B cell (primary cell): ENCODE measurements around the gene GATA6. TPM values are rescaled to one million over a fixed set of nuclear protein-coding genes. Genes with fewer than 3 reads are reported as not detected.
"Not testable (repeated sequence)": the region's sequence is repeated elsewhere in the genome, so short reads cannot be mapped to it uniquely, and the experiment has no call there.

Source experiments
- ATAC-seq: fragments of 200-7000 bp; cut with Tn5 transposase; one replicate; pipeline ENCODE4 v1.10.0; 2021; ENCODE audit warnings: low read depth, mild to moderate bottlenecking, moderate number of reproducible peaks, moderate library complexity
- CTCF ChIA-PET: fragments of 350-600 bp; sonication (Branson Sonifier 250); formaldehyde crosslinking; loops from one replicate; lab custom pipeline; 2021; ENCODE audit warnings: antibody characterized with exemption, inconsistent platforms; lab: Charles Lee
- POLR2A ChIA-PET: fragments of 350-600 bp; sonication (Branson Sonifier 250); formaldehyde crosslinking; loops from one replicate; lab custom pipeline; 2021; ENCODE audit warnings: antibody characterized with exemption; lab: Charles Lee
- DNase-seq: peaks from one replicate; pipeline ENCODE4 v3.0.0; 2013
- H2AFZ ChIP-seq: 2 replicates; pipeline ENCODE4 v1.6.1; 2012; ENCODE audit warnings: mild to moderate bottlenecking, low read depth, low read length; ENCODE audit not compliant: insufficient read depth, poor library complexity, severe bottlenecking
- H3K27ac ChIP-seq, 2 donors: 1 replicate in 1 of 2; 2 replicates in 1 of 2; pipeline ENCODE4 v1.5.1; 2012 to 2013; ENCODE audit warnings: low read length in 2 of 2, mild to moderate bottlenecking in 2 of 2, moderate library complexity in 1 of 2
- H3K27me3 ChIP-seq, 4 experiments: fragments of 200-600 bp in 1 of 4; sonication (generic) in 1 of 4; replicated peaks in 1 of 4; 1 replicate in 2 of 4; 2 replicates in 2 of 4; pipeline versions ENCODE4 v1.6.1 to v1.7.0; 2013 to 2016; ENCODE audit warnings: low read length in 3 of 4, mild to moderate bottlenecking in 2 of 4, mixed read lengths in 1 of 4, moderate library complexity in 1 of 4; ENCODE audit not compliant: insufficient read depth in 4 of 4, control insufficient read depth in 3 of 4; ENCODE audit errors: control extremely low read depth in 1 of 4
- H3K36me3 ChIP-seq, 2 experiments: replicated peaks in 1 of 2; 1 replicate in 1 of 2; 2 replicates in 1 of 2; pipeline versions ENCODE4 v1.6.1 to v1.7.1; 2013; ENCODE audit warnings: low read length in 1 of 2; ENCODE audit not compliant: insufficient read depth in 2 of 2, control insufficient read depth in 1 of 2; ENCODE audit errors: control extremely low read depth in 1 of 2, extremely low read depth in 1 of 2
- H3K4me1 ChIP-seq, 2 donors: fragments of 200-600 bp in 1 of 2; sonication (generic) in 1 of 2; 1 replicate in 1 of 2; 2 replicates in 1 of 2; pipeline versions ENCODE4 v1.5.1 to v1.6.1; 2013 to 2017; ENCODE audit warnings: low read length in 2 of 2; ENCODE audit not compliant: control insufficient read depth in 2 of 2, insufficient read depth in 2 of 2
- H3K4me2 ChIP-seq: replicated peaks from 2 replicates; pipeline ENCODE3; 2012; ENCODE audit warnings: mild to moderate bottlenecking, low read depth, low read length; ENCODE audit not compliant: poor library complexity, severe bottlenecking
- H3K4me3 ChIP-seq, 5 experiments: fragments of 200-600 bp in 1 of 5; sonication (generic) in 1 of 5; 1 replicate in 3 of 5; 2 replicates in 2 of 5; pipeline versions ENCODE4 v1.5.1 to v1.7.0; 2011 to 2016; ENCODE audit warnings: low read length in 4 of 5, mild to moderate bottlenecking in 4 of 5, low read depth in 2 of 5, control low read depth in 1 of 5, moderate library complexity in 1 of 5; ENCODE audit not compliant: insufficient read depth in 1 of 5; ENCODE audit errors: control extremely low read depth in 1 of 5, extremely low read depth in 1 of 5
- H3K79me2 ChIP-seq: fragments of 200-600 bp; sonication (generic); one replicate; pipeline ENCODE4 v1.6.0; 2016; ENCODE audit warnings: low read length; ENCODE audit not compliant: control insufficient read depth, insufficient read depth
- H3K9ac ChIP-seq: fragments of 200-600 bp; sonication (generic); 2 replicates; pipeline ENCODE4 v1.6.1; 2017; ENCODE audit warnings: mild to moderate bottlenecking, low read length, moderate library complexity
- H3K9me3 ChIP-seq, 3 donors: one replicate each; pipeline versions ENCODE4 v1.6.1 to v1.7.1; 2013; ENCODE audit warnings: low read length in 2 of 3; ENCODE audit not compliant: control insufficient read depth in 2 of 3, insufficient read depth in 1 of 3; ENCODE audit errors: control extremely low read depth in 1 of 3
- H4K20me1 ChIP-seq: 2 replicates; pipeline ENCODE4 v1.6.0; 2012; ENCODE audit warnings: mild to moderate bottlenecking, low read length; ENCODE audit not compliant: insufficient read depth, control insufficient read depth, poor library complexity, severe bottlenecking
- H3K27ac Mint-ChIP-seq: one replicate; pipeline ENCODE4 v1.8.0; 2021; ENCODE audit warnings: mixed read lengths
- H3K27me3 Mint-ChIP-seq: one replicate; pipeline ENCODE4 v1.8.0; 2021; ENCODE audit warnings: mixed read lengths
- H3K4me1 Mint-ChIP-seq: one replicate; pipeline ENCODE4 v1.8.0; 2021; ENCODE audit warnings: mixed read lengths
- H3K4me3 Mint-ChIP-seq: one replicate; pipeline ENCODE4 v1.8.0; 2021; ENCODE audit warnings: mixed read lengths
- H3K9me3 Mint-ChIP-seq: one replicate; pipeline ENCODE4 v1.8.0; 2022; ENCODE audit warnings: mixed read lengths; ENCODE audit not compliant: insufficient read depth
- CTCF ChIP-seq: fragments of 200-600 bp; IDR thresholded peaks from one replicate; pipeline ENCODE4 v1.8.0; 2022; ENCODE audit warnings: antibody characterized with exemption, mild to moderate bottlenecking
- EZH2 ChIP-seq: IDR thresholded peaks from 2 replicates; pipeline ENCODE4 v1.6.1; 2012; ENCODE audit warnings: borderline replicate concordance, low read depth, mild to moderate bottlenecking, moderate library complexity, low read length; ENCODE audit not compliant: insufficient read depth, poor library complexity, severe bottlenecking
- WGBS: methylation state at CpG from one replicate; pipeline ENCODE4 v1.1.5; 2013; ENCODE audit warnings: missing lambda C conversion rate; ENCODE audit not compliant: insufficient coverage; 5-methylcytosine and 5-hydroxymethylcytosine counted together
- intact Hi-C: fragments of 100-400 bp; cut with micrococcal nuclease; formaldehyde crosslinking; loops from one replicate; pipeline ENCODE4 v1.10.0; 2022
- polyA plus RNA-seq: library from polyadenylated mRNA; depleted of rRNA; stranded (reverse); fragments of >200 nt; gene quantifications from 2 replicates; pipeline ENCODE4 v1.2.3, GENCODE V29; 2012
- total RNA-seq, 2 donors: library from RNA; stranded (reverse); fragments of 120-200 nt in 1 of 2; gene quantifications; 1 replicate in 1 of 2; 2 replicates in 1 of 2; pipeline versions ENCODE4 v1.2.3 to v1.2.4, GENCODE V29; 2013 to 2022

GATA6 gene
- total and polyA plus RNA-seq, 2 donors (not counting 1 experiment from before 2014, with no cell fraction given): not detected

- DNase-seq (no peak), ATAC-seq (no peak)
- 93% methylated on average over 10 of the region's 11 CpGs for WGBS
- Mint-ChIP-seq H3K4me3 (no peak overlapping the region), H3K9me3 (no peaks in the 10 kb centered on the region), H3K27ac (no peak overlapping the region), H3K4me1 (no peaks in the 10 kb centered on the region), H3K27me3 (no peaks in the 10 kb centered on the region)
- intact Hi-C loops: no loop called here
- Histone ChIP-seq H2AFZ (no peak overlapping the region), H3K27ac (no peak overlapping the region), H3K9me3 (no peaks in the 10 kb centered on the region), H3K36me3 (no peaks in the 10 kb centered on the region), H3K4me1 (no peaks in the 10 kb centered on the region), H3K4me2 (no peak overlapping the region), H4K20me1 (no peaks in the 10 kb centered on the region), H3K4me3 (no peak overlapping the region), H3K9ac (no peak overlapping the region), H3K79me2 (no peaks in the 10 kb centered on the region), H3K27me3 (no peaks in the 10 kb centered on the region)
- CTCF ChIA-PET: no interaction called here
- TF ChIP-seq EZH2: no peak
- TF ChIP-seq CTCF: no peak
- POLR2A ChIA-PET: no interaction called here
Measured at GRCh38 chr18:22219568-22220355, 50.4 kb downstream of the GATA6 start.

- DNase-seq, POLR2A ChIA-PET, H3K27ac Mint-ChIP-seq, H3K4me3 Mint-ChIP-seq, H3K79me2 ChIP-seq, H3K9me3 ChIP-seq, H3K4me2 ChIP-seq, intact Hi-C loops, H3K36me3 ChIP-seq, H3K4me1 Mint-ChIP-seq, H2AFZ ChIP-seq, CTCF ChIA-PET, H3K4me1 ChIP-seq, H4K20me1 ChIP-seq, H3K4me3 ChIP-seq, H3K9me3 Mint-ChIP-seq, ATAC-seq, H3K9ac ChIP-seq, H3K27me3 Mint-ChIP-seq, H3K27ac ChIP-seq, H3K27me3 ChIP-seq: not testable (repeated sequence)
Measured at GRCh38 chr18:22220585-22220984, 51.2 kb downstream of the GATA6 start.
